ENCODE measurements around the gene DOLPP1. TPM values are rescaled to one million over a fixed set of nuclear protein-coding genes. Genes with fewer than 3 reads are reported as not detected.
"Not testable (repeated sequence)": the region's sequence is repeated elsewhere in the genome, so short reads cannot be mapped to it uniquely, and the experiment has no call there.

Gene DOLPP1
- total RNA-seq, 1 donor from 2014 or later: 12.3 TPM

- H3K36me3 Mint-ChIP-seq (ENCODE audit: low read depth): peaks cover 20% of the 10 kb centered on the region
- H3K4me3 Mint-ChIP-seq (ENCODE audit: unreplicated experiment): no peak overlapping the region
- H3K4me1 Mint-ChIP-seq (ENCODE audit: low read depth): peaks cover 20% of the 10 kb centered on the region
Measured at GRCh38 chr9:129126749-129127618, 46.1 kb downstream of the DOLPP1 start.

GRCh38 chr9:129128689-129129088 lies 47.8 kb downstream of the DOLPP1 start:
- H3K27me3 Mint-ChIP-seq (ENCODE audit: low read depth): no peaks in the 10 kb centered on the region
- no peak overlapping the region for H3K4me3 Mint-ChIP-seq (ENCODE audit: unreplicated experiment)
- H3K9me3 Mint-ChIP-seq (ENCODE audit: low read depth): no peaks in the 10 kb centered on the region
- H3K4me1 Mint-ChIP-seq (ENCODE audit: low read depth): peaks cover 21% of the 10 kb centered on the region
- H3K36me3 Mint-ChIP-seq (ENCODE audit: low read depth): peaks cover 20% of the 10 kb centered on the region
- TF ChIP-seq CTCF (IDR thresholded peaks at IDR 0.05): no peak
- no peak overlapping the region for H3K27ac Mint-ChIP-seq (ENCODE audit: unreplicated experiment)
- no peak for DNase-seq (ENCODE audit: low spot score)

More at GRCh38 chr9:129126749-129127618, 46.1 kb downstream of the DOLPP1 start:
- no peaks in the 10 kb centered on the region for H3K27me3 Mint-ChIP-seq (ENCODE audit: low read depth)
- peak overlapping the region; percentile 32 for H3K27ac Mint-ChIP-seq (ENCODE audit: unreplicated experiment)
- no peak for TF ChIP-seq CTCF (IDR thresholded peaks at IDR 0.05)
- no peak for DNase-seq (ENCODE audit: low spot score)
- H3K9me3 Mint-ChIP-seq (ENCODE audit: low read depth): no peaks in the 10 kb centered on the region

GRCh38 chr9:129130271-129130670 lies 49.4 kb downstream of the DOLPP1 start:
- Mint-ChIP-seq H3K36me3 (ENCODE audit: low read depth) (peaks cover 19% of the 10 kb centered on the region), H3K4me1 (ENCODE audit: low read depth) (peaks cover 20% of the 10 kb centered on the region)
- not testable (repeated sequence) for DNase-seq (ENCODE audit: low spot score); H3K27ac Mint-ChIP-seq (ENCODE audit: unreplicated experiment); H3K9me3 Mint-ChIP-seq (ENCODE audit: low read depth); H3K27me3 Mint-ChIP-seq (ENCODE audit: low read depth); H3K4me3 Mint-ChIP-seq (ENCODE audit: unreplicated experiment)

- Mint-ChIP-seq H3K9me3 (ENCODE audit: low read depth) (no peaks in the 10 kb centered on the region), H3K4me1 (ENCODE audit: low read depth) (peaks cover 15% of the 10 kb centered on the region), H3K27ac (ENCODE audit: unreplicated experiment) (no peak overlapping the region), H3K36me3 (ENCODE audit: low read depth) (peaks cover 19% of the 10 kb centered on the region), H3K4me3 (ENCODE audit: unreplicated experiment) (no peak overlapping the region), H3K27me3 (ENCODE audit: low read depth) (no peaks in the 10 kb centered on the region)
- DNase-seq (ENCODE audit: low spot score): no peak
- TF ChIP-seq CTCF (IDR thresholded peaks at IDR 0.05): no peak
Measured at GRCh38 chr9:129130791-129131190, 49.9 kb downstream of the DOLPP1 start.

GRCh38 chr9:129131300-129132145 lies 50.6 kb downstream of the DOLPP1 start:
- Mint-ChIP-seq H3K4me3 (ENCODE audit: unreplicated experiment) (no peak overlapping the region), H3K27ac (ENCODE audit: unreplicated experiment) (no peak overlapping the region), H3K27me3 (ENCODE audit: low read depth) (no peaks in the 10 kb centered on the region), H3K36me3 (ENCODE audit: low read depth) (peaks cover 19% of the 10 kb centered on the region), H3K4me1 (ENCODE audit: low read depth) (peaks cover 11% of the 10 kb centered on the region), H3K9me3 (ENCODE audit: low read depth) (no peaks in the 10 kb centered on the region)
- DNase-seq (ENCODE audit: low spot score): no peak
- TF ChIP-seq CTCF (IDR thresholded peaks at IDR 0.05): peak; percentile 98

All from chondrocyte (in vitro differentiated cells).